ENCODE data around the gene PIP5K1C.

Gene PIP5K1C

GRCh38 chr19:3682286-3682685 is 18.0 kb downstream of the PIP5K1C start:
- no peak overlapping the region for H3K4me3 ChIP-seq (ENCODE audit: low read depth, low read length)
- DNase-seq (ENCODE audit: low read depth): no peak
- TF ChIP-seq, protein P1, sequence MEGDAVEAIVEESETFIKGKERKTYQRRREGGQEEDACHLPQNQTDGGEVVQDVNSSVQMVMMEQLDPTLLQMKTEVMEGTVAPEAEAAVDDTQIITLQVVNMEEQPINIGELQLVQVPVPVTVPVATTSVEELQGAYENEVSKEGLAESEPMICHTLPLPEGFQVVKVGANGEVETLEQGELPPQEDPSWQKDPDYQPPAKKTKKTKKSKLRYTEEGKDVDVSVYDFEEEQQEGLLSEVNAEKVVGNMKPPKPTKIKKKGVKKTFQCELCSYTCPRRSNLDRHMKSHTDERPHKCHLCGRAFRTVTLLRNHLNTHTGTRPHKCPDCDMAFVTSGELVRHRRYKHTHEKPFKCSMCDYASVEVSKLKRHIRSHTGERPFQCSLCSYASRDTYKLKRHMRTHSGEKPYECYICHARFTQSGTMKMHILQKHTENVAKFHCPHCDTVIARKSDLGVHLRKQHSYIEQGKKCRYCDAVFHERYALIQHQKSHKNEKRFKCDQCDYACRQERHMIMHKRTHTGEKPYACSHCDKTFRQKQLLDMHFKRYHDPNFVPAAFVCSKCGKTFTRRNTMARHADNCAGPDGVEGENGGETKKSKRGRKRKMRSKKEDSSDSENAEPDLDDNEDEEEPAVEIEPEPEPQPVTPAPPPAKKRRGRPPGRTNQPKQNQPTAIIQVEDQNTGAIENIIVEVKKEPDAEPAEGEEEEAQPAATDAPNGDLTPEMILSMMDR (conservative IDR thresholded peaks at IDR 0.05; ENCODE audit: low read depth, low read length): no peak

GRCh38 chr19:3680939-3681338 is 19.3 kb downstream of the PIP5K1C start:
- H3K4me3 ChIP-seq (ENCODE audit: low read depth, low read length): no peak overlapping the region
- DNase-seq (ENCODE audit: low read depth): no peak
- TF ChIP-seq, protein P1 (conservative IDR thresholded peaks at IDR 0.05; ENCODE audit: low read depth, low read length): no peak

- no peak overlapping the region for H3K4me3 ChIP-seq (ENCODE audit: low read depth, low read length)
- no peak for DNase-seq (ENCODE audit: low read depth)
- TF ChIP-seq, protein P1 (conservative IDR thresholded peaks at IDR 0.05; ENCODE audit: low read depth, low read length): no peak
Observed at GRCh38 chr19:3679581-3679980, 20.7 kb downstream of the PIP5K1C start.

GRCh38 chr19:3679138-3679537 is 21.1 kb downstream of the PIP5K1C start:
- TF ChIP-seq, protein P1 (conservative IDR thresholded peaks at IDR 0.05; ENCODE audit: low read depth, low read length): no peak
- H3K4me3 ChIP-seq (ENCODE audit: low read depth, low read length): no peak overlapping the region
- no peak for DNase-seq (ENCODE audit: low read depth)

GRCh38 chr19:3678188-3678587 is 22.1 kb downstream of the PIP5K1C start:
- DNase-seq (ENCODE audit: low read depth): no peak
- H3K4me3 ChIP-seq (ENCODE audit: low read depth, low read length): no peak overlapping the region
- TF ChIP-seq, protein P1 (conservative IDR thresholded peaks at IDR 0.05; ENCODE audit: low read depth, low read length): no peak

- no peak overlapping the region for H3K4me3 ChIP-seq (ENCODE audit: low read depth, low read length)
- DNase-seq (ENCODE audit: low read depth): no peak
- TF ChIP-seq, protein P1 (conservative IDR thresholded peaks at IDR 0.05; ENCODE audit: low read depth, low read length): no peak
Observed at GRCh38 chr19:3674784-3675543, 25.3 kb downstream of the PIP5K1C start.
